Measurements from ENCODE around the gene SLC29A3. TPM values are rescaled to one million over a fixed set of nuclear protein-coding genes. Genes with fewer than 3 reads are reported as not detected.
A peak's percentile ranks its signal among the peaks of the same experiment; 100 is the strongest.

Gene SLC29A3
- total RNA-seq, 1 experiment from 2014 or later, result 9.2 TPM

- no peak overlapping the region for H3K4me2 ChIP-seq (ENCODE audit: insufficient read depth, insufficient read length, low read length)
- no peaks in the 10 kb centered on the region; the same call in 1 of the 2 replicates for H3K27me3 ChIP-seq (ENCODE audit: insufficient read depth, low read length)
- H3K23me2 ChIP-seq (ENCODE audit: insufficient read length, low read depth, low read length, poor library complexity, severe bottlenecking), result peaks cover 3% of the 10 kb centered on the region
- H2BK5ac ChIP-seq (ENCODE audit: insufficient read length, low read length), result no peak overlapping the region
- H2BK12ac ChIP-seq (ENCODE audit: insufficient read length, low read depth, low read length), result peak overlapping the region; percentile 55
- WGBS (ENCODE audit: extremely low coverage, insufficient read length, low lambda C conversion rate), result no CpG with 5 or more reads among the region's 19 CpGs
- no peak overlapping the region for H2BK20ac ChIP-seq (ENCODE audit: low read depth, low read length, poor library complexity, severe bottlenecking)
- no peaks in the 10 kb centered on the region for H3K79me2 ChIP-seq (ENCODE audit: insufficient read depth, low read length)
- no peaks in the 10 kb centered on the region for H3K79me1 ChIP-seq (ENCODE audit: insufficient read depth, low read depth, low read length, poor library complexity, severe bottlenecking)
- Mint-ChIP-seq H3K4me1 (peaks cover 24% of the 10 kb centered on the region in 2 experiments), H3K9me3 (no peaks in the 10 kb centered on the region; a peak in 1 of 5 replicates), H3K4me3 (no peak overlapping the region), H3K36me3 (ENCODE audit: insufficient read depth in 1 of 3, low read depth in 3 of 3) (no peaks in the 10 kb centered on the region), H3K27me3 (ENCODE audit: low read depth) (peaks cover 26% of the 10 kb centered on the region), H3K27ac (no peak overlapping the region)
- TF ChIP-seq, protein P1, sequence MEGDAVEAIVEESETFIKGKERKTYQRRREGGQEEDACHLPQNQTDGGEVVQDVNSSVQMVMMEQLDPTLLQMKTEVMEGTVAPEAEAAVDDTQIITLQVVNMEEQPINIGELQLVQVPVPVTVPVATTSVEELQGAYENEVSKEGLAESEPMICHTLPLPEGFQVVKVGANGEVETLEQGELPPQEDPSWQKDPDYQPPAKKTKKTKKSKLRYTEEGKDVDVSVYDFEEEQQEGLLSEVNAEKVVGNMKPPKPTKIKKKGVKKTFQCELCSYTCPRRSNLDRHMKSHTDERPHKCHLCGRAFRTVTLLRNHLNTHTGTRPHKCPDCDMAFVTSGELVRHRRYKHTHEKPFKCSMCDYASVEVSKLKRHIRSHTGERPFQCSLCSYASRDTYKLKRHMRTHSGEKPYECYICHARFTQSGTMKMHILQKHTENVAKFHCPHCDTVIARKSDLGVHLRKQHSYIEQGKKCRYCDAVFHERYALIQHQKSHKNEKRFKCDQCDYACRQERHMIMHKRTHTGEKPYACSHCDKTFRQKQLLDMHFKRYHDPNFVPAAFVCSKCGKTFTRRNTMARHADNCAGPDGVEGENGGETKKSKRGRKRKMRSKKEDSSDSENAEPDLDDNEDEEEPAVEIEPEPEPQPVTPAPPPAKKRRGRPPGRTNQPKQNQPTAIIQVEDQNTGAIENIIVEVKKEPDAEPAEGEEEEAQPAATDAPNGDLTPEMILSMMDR (conservative IDR thresholded peaks at IDR 0.05), result no peak
- H4K20me1 ChIP-seq (ENCODE audit: control insufficient read depth, insufficient read depth, insufficient read length), result no peaks in the 10 kb centered on the region
- no peak overlapping the region for H3K56ac ChIP-seq (ENCODE audit: insufficient read length, low read depth, low read length)
- H3K18ac ChIP-seq (ENCODE audit: insufficient read length, low read depth, low read length), result no peak overlapping the region
- H3T11ph ChIP-seq (ENCODE audit: low read length), result no peak overlapping the region
- no peak overlapping the region for H2AK5ac ChIP-seq (ENCODE audit: insufficient read length, low read length)
- H3K4ac ChIP-seq (ENCODE audit: low read depth, low read length), result no peak overlapping the region
- no peak overlapping the region for H4K91ac ChIP-seq (ENCODE audit: insufficient read length, low read depth, low read length)
- H3K9ac ChIP-seq (ENCODE audit: extremely low read depth, insufficient read length, low read length), result no peak overlapping the region
- H4K5ac ChIP-seq (ENCODE audit: insufficient read length, low read depth, low read length), result no peak overlapping the region
- no peaks in the 10 kb centered on the region for H3K9me3 ChIP-seq (ENCODE audit: control insufficient read depth, low read depth, low read length)
- no peak overlapping the region for H2AFZ ChIP-seq (ENCODE audit: low read length)
- H2BK15ac ChIP-seq (ENCODE audit: low read depth, low read length), result no peak overlapping the region
- no peak overlapping the region for H4K8ac ChIP-seq (replicated peaks; ENCODE audit: insufficient read length, low read depth, low read length)
- no peak overlapping the region for H2BK120ac ChIP-seq (ENCODE audit: low read depth, low read length, poor library complexity, severe bottlenecking)
- no peak for DNase-seq
- H3K14ac ChIP-seq (ENCODE audit: insufficient read depth, low read length), result no peak overlapping the region
- no peak overlapping the region for H3K27ac ChIP-seq (ENCODE audit: insufficient read length, low read depth, low read length)
- no peaks in the 10 kb centered on the region for H3K4me1 ChIP-seq (ENCODE audit: insufficient read depth, low read length)
- H3K23ac ChIP-seq (ENCODE audit: insufficient read length, low read depth, low read length), result no peak overlapping the region
Measured at GRCh38 chr10:71312811-71313789, 6.0 kb upstream of the SLC29A3 start.

Data from H9 (cell line).